ENCODE measurements around the gene KCNK3.
"Not testable (repeated sequence)": the region's sequence is repeated elsewhere in the genome, so short reads cannot be mapped to it uniquely, and the experiment has no call there.

Gene KCNK3

GRCh38 chr2:26665296-26665695 is 27.2 kb upstream of the KCNK3 start:
- not testable (repeated sequence) for DNase-seq (ENCODE audit: low spot score)

DNA sequence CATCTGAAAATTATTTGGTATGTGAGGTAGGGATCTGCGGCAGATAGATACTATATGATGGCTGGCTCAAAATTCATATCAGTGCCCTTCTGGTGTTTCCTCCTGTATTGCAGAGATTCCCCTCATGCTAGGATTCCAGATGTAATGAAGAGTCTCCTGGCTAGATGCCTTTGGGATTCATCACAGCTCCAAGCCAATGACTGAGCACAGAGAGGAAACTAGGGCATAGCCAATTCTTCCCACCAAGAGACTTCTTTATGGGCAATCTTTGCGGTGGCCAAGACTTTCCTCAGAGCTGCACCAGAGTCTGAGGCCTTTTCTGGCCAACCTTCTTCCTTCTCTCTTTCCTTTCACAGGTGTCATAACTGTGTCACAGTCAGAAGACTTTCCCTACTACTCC is 25.9 kb upstream of the KCNK3 start:
- no peak for DNase-seq (ENCODE audit: low spot score)

DNA sequence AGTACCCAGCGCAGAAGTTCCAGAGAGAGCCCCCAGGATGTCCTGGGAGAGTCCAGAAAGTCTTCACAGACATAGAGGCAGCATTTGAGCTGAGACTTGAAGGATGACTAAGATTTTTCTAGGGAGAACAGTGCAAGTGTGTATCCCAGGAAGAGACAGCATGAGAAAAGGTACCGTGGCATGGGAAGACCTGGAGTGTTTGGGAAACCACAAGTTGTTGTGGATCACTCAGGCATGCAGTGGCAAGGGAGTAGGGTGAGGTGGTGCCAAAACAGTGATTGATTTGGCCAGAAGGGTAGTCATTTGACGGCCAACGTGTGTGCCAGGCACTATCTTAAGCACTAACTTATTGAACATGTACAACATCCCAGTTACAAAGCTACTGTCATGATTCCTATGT is 24.5 kb upstream of the KCNK3 start:
- DNase-seq (ENCODE audit: low spot score) = no peak

DNA sequence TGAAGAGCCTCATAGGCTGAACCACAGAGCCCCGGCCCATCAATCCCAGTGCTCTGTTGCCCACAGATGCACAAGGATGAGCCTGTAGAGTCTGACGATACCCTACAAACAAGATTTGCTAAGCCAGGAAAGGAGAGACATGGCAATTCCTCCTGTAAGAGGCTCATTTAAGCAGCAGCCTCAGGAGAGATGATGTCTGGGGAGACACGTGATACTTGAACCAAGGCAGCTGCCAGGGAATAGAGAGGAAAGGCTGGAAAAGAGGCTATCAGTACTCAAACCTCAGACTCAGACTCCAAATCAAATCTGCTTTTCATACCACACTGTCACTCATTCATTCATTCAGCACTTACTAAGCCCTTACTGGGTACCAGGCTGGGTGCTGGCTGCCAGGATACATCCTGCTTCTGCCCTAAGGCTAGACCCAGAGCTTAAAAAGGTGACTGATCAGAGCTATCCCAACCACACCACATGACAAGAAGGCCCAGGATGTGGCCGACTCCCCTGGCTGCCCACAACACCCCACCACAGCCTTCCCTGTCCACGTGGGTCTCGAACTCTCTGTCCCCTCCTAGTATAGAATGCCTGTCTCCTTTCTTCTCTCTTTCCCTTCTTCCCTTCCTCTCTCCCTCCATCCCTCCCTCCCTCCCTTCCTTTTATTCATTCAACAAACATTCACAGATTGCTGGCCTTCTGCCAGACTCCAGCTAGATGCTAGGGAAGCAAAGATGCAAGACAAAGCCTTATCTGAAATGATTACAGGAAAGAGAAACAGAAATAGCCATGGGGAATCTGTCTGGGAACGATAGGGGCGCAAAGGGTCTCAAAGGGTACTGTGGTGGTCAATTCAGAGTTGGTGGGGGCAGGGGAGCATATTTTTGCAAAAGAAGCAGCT is 23.4 kb upstream of the KCNK3 start:
- DNase-seq (ENCODE audit: low spot score) = no peak

GRCh38 chr2:26670171-26670570 is 22.4 kb upstream of the KCNK3 start:
- no peak for DNase-seq (ENCODE audit: low spot score)

DNA sequence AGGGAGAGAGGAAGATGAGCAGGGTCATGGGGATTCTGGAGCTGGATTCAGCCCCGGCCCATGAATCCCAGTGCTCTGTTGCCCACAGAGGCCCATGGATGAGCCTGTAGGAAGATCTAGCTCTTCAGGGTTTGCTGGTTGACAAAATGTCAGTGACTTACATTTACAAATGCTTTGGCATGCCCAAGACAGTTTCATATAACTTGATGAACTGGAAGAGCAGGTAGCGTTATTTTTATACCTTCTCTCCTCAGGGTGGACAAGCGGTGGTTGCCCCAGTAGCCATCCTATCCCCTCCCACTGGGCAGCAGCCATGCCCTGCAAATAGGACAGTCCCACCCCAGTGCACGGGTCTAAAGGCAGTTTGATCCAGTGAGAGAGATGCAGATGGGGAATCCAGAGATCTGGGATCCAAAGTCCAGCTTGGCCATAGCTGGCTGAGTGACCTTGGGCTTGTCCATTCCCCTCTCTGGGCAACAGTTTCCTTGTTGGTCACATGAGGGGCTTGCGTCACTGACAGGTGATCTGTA is 21.5 kb upstream of the KCNK3 start:
- DNase-seq (ENCODE audit: low spot score) = no peak

- no peak for DNase-seq (ENCODE audit: low spot score)
Observed at GRCh38 chr2:26671691-26672090, 20.8 kb upstream of the KCNK3 start.

GRCh38 chr2:26672112-26672817 is 20.3 kb upstream of the KCNK3 start:
- no peak for DNase-seq (ENCODE audit: low spot score)

GRCh38 chr2:26672818-26673393 is 19.6 kb upstream of the KCNK3 start:
- DNase-seq (ENCODE audit: low spot score) = no peak

DNA sequence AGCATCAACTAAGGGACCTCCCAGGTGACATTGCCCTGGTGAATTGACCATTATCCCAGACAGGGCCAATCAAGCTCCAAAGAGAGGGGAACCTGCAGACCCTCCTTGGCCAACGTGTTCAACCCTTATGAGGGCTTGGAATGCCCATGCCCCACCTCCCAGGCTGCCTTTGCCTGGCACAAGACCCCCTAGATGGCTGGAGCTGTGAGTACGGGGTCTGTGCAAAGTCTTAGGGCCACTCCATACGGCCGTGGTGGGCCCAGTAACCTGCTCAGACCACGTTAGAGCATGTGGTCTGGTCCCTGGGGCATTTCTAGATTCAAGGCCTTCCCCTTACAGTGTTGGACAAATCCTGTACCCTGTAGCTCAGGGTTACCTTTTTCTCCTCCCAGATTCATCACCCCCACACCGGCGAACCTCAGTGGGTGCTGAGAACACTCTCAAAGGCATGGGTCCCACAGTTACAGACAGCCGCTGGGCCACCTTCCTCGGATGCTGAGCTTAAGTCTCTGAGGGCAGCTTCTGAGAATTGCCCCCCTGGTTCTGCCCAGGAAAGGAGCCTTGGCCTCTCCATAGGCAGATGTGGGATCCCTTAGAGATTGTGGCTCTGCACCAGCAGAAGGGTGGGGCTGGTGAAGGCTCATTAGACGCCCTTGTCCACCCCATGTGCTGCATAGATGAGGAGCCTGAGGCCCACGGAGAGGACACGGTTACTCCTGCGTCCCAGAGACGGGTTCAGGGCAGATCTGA is 18.3 kb upstream of the KCNK3 start:
- DNase-seq (ENCODE audit: low spot score) = no peak

DNA sequence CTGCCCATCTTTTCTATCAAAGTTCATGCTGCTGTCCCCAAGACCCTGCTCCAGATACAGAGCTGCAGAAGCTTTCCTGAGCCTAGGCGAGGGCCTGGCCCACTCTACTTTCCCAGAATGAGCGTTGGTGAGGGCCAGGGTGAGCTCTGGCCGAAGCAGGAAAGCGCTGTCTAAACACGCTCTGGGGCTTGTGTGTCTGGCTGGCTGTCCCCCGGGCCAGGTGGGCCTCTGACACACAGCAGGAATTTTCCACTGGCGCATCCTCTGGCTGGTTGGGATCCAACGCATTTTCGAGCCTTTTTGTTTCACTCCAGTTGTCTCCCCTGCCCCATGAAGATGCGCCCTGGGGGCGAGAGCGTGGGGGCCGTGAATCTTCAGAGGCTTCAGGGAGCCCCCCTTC is 17.8 kb upstream of the KCNK3 start:
- DNase-seq (ENCODE audit: low spot score) = no peak

DNA sequence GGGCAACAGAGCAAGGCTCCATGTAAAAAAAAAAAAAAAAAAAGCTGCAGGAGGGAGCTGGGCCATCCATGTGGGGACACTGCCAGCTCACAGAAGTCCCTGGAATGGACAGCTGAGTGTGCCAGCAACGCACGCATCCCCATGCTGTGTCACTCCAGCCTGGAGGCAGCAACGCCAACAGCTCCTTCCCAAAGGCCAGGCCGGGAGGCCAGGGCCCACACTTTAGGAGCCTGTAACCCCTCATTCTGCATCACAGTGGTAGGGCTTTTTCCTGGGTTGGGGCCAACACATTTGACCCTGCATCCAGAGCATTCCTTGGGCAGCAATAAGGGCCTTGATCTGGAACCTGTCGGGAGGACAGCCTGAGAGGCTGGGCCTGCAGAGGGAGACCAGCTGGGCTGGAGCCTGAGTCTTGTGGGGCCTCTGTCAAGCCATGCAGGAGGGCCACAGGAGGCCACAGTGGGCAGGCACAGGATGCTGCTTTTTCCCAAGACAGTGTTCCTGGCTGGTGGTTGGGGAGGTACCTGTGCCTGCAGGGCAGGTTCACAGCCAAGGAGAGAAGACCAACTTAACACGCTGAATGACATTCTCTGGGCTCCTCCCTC is 16.8 kb upstream of the KCNK3 start:
- DNase-seq (ENCODE audit: low spot score) = no peak

- no peak for DNase-seq (ENCODE audit: low spot score)
Observed at GRCh38 chr2:26678035-26678434, 14.5 kb upstream of the KCNK3 start.

DNA sequence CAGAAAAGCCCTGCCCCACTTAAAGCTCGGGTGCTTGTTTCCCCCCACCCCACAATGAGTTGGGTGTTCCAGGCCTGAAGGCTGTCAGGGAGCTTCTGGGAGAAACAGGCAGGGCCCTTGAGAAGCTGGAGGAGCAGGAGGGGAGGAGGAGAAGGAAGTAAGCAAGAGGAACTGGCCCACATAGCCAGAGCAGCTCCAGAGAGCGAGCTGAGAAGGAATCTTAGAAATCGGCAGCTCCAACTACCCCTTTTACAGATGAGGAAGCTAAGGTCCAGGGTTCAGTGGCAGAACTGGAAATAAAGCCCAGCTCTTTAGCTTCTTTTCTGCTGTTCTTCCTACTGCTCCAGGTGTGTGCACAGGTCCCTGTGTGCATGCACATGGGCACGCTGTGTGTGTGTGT is 12.7 kb upstream of the KCNK3 start:
- no peak for DNase-seq (ENCODE audit: low spot score)

DNA sequence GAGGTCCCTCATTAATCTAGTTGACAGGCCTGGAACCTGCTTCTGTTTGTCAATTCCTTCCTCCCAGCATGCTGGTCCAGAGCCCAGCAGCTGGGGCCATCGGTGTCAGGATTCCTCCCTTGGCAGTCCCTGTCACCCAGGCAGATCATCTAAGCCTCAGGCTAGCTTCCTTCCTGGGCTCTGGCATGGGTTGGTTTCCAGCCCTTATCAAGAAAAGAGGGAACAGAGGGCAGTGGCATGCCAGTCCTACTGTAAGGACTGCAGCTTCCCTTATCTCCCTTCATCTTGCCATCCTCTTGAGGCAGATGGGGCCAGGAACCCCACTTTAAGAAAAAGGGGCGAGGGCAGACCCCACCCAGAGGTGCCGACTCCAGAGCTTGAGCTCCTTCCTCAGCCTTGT is 10.9 kb upstream of the KCNK3 start:
- DNase-seq (ENCODE audit: low spot score) = no peak

- DNase-seq (ENCODE audit: low spot score) = no peak
Observed at GRCh38 chr2:26682155-26682554, 10.4 kb upstream of the KCNK3 start.

DNA sequence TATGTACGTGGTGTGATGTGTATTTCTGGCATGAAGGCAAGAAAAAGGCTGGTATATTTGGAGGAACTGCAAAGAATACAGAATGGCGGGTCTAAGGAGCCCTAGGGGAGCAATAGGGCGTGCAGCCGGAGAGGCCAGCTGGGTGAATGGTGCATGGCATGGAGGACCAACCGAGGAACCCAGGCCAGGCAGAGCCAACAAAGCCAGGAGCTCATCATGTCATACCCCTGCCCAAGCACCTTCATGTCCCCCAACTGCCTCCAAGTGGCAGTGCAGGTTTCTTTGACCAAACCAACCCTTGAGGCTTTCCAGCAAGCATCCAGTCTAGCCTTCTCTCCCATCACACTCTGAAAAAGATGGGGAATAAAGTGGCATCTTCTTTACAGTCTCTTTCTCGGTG is 8.9 kb upstream of the KCNK3 start:
- no peak for DNase-seq (ENCODE audit: low spot score)

DNA sequence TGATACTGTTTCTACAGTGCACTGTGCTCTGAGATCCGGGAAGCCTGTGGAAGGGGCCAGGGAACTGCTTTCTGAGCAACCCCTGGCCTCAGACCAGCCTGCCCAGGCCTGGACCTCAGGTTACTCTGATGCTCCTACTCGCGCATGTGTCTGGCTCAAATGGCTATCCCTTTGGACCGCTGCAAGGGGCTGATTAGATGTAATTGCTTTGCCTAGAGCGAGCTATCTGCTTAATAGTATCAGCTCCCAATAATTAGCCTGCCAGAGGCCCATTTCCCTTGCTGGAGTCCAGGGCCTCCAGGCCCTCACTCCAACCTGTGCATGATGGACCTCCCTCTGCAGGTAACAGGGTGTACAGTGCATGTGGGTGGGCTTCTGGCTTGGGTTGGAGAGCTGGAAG is 7.2 kb upstream of the KCNK3 start:
- DNase-seq (ENCODE audit: low spot score) = no peak

DNA sequence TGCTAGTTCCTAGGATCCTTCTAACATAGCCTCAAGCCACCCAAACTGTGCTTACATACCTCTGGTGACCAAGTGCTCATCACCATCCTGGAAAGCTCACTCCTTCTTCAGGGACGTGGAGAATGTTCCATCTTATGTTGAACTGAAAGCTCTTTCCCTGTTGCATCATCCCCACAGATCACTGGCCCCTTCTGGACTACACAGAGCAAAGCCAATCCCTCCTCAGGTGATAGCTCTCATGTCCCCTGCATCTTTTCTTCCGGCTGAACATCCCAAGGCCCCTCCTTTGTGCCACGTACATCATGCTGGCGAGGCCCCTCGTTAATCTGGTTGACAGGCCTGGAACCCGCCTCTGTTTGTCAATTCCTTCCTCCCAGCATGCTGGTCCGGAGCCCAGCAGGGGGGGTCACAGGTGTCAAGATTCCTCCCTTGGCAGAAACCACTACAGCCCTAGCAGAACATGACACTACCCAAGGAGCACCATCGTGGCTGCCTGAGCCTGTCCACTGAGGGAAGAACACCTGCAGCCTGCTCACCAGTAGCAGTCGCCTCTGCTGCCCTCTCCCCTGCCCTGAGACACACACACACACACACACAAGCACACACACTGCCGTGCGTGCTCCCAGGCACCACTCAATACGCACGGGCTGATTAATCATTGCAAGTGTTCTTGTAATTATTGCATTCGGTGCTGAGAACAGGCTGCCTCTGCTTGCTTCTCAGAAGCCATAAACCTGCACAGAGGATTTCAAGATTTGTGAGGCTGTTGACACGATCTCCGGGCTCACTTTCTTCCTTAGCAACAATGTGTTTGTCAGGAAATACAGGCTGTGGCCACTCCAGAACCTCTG is 6.3 kb upstream of the KCNK3 start:
- DNase-seq (ENCODE audit: low spot score) = no peak

GRCh38 chr2:26687328-26687727 is 5.2 kb upstream of the KCNK3 start:
- DNase-seq (ENCODE audit: low spot score) = no peak

DNA sequence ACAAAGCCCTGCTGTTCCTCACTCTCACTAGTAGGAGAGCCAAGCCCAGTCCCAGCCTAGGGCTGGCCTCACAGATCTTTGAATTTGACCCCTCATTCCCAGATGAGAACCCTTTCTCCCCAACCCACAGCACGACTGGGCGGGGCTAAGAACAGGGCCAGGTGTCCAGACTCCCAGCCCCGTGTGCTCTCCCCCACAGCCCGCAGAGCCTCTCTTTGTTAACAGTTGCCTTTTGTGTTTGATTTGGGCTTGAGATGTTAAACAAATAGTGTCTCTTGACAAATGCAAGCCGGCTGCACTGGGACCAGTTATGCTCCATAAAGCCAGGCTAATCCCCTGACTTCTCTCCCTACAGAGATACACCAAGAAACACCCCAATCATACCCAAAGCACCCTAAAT is 4.7 kb upstream of the KCNK3 start:
- no peak for DNase-seq (ENCODE audit: low spot score)
